Mucosa of descending colon (tissue), 3 donors: ENCODE data around the gene TFDP2. TPM values are rescaled to one million over a fixed set of nuclear protein-coding genes. Genes with fewer than 3 reads are reported as not detected.
"Not testable (repeated sequence)": the region's sequence is repeated elsewhere in the genome, so short reads cannot be mapped to it uniquely, and the experiment has no call there.

Experiments used
- ATAC-seq: fragments of 200-7000 bp; cut with Tn5 transposase; one replicate; pipeline ENCODE4 v1.9.1; 2020; ENCODE audit warnings: mild to moderate bottlenecking, moderate library complexity
- DNase-seq, 3 donors: peaks; one replicate each; pipeline ENCODE4 v3.0.0-alpha.2; 2020
- H3K36me3 ChIP-seq: fragments of 200-600 bp; one replicate; pipeline ENCODE4 v1.8.0; 2021; ENCODE audit warnings: low read depth, mild to moderate bottlenecking
- H3K4me1 ChIP-seq: fragments of 200-600 bp; one replicate; pipeline ENCODE4 v1.8.0; 2021; ENCODE audit warnings: low read depth, mild to moderate bottlenecking
- H3K4me3 ChIP-seq: fragments of 200-600 bp; one replicate; pipeline ENCODE4 v1.8.0; 2021; ENCODE audit warnings: mild to moderate bottlenecking
- H3K9me3 ChIP-seq: fragments of 200-600 bp; one replicate; pipeline ENCODE4 v1.8.0; 2021; ENCODE audit warnings: mild to moderate bottlenecking
- CTCF ChIP-seq: fragments of 200-600 bp; IDR thresholded peaks from one replicate; pipeline ENCODE4 v1.8.0; 2022; ENCODE audit warnings: antibody characterized with exemption, mild to moderate bottlenecking
- intact Hi-C, 2 donors: fragments of 100-400 bp; cut with DNase I in 1 of 2; cut with micrococcal nuclease in 1 of 2; formaldehyde crosslinking; loops; one replicate each; pipeline versions ENCODE4 v1.11.0 to v1.11.1; 2022; cut with DNase I, micrococcal nuclease
- total RNA-seq, 3 donors: library from RNA; stranded (reverse); fragmentation: NEBNext Ultra II Directional in 2 of 3; extraction: Animal tissue kit (Norgen Biotek cat#: 25700) in 2 of 3; gene quantifications; one replicate each; pipeline versions ENCODE4 v1.2.1 to v1.2.4, GENCODE V29; 2021 to 2023
- donor health status: DM: no; HTN: no; CAD: no; lungs with moderate emphysema.
- donor health status: DM: no; HTN: no; CAD: no.
- donor health status: DM: no; HTN: yes; CAD: no.

Gene TFDP2
- total RNA-seq, 3 donors from 2014 or later: 45.1 to 61.4 (median 54.8) TPM

- intact Hi-C loops: no loop called here
- DNase-seq: no peak
- TF ChIP-seq CTCF: no peak
- peaks cover 17% of the 10 kb centered on the region for H3K4me1 ChIP-seq
- ATAC-seq: peak; percentile 95
- H3K36me3 ChIP-seq: no peaks in the 10 kb centered on the region
- H3K9me3 ChIP-seq: no peaks in the 10 kb centered on the region
- no peak overlapping the region for H3K4me3 ChIP-seq
These were observed 72.0 kb downstream of the TFDP2 start for GRCh38 chr3:142077155-142077858.

GRCh38 chr3:142075656-142076055 lies 73.7 kb downstream of the TFDP2 start:
- H3K4me1 ChIP-seq: peaks cover 25% of the 10 kb centered on the region
- H3K4me3 ChIP-seq, H3K36me3 ChIP-seq, ATAC-seq, H3K9me3 ChIP-seq, DNase-seq, intact Hi-C loops: not testable (repeated sequence)

GRCh38 chr3:142072816-142073215 lies 76.5 kb downstream of the TFDP2 start:
- DNase-seq: peak in 1 of 3 donors; percentile 30
- Histone ChIP-seq H3K4me1 (peaks cover 25% of the 10 kb centered on the region), H3K36me3 (no peaks in the 10 kb centered on the region), H3K9me3 (no peaks in the 10 kb centered on the region), H3K4me3 (no peak overlapping the region)
- peak; percentile 32 for ATAC-seq
- no peak for TF ChIP-seq CTCF
- intact Hi-C loops: no loop called here

- no peak for DNase-seq
- intact Hi-C loops: no loop called here
- no peak for ATAC-seq
- no peak for TF ChIP-seq CTCF
- H3K36me3 ChIP-seq: no peaks in the 10 kb centered on the region
- H3K4me1 ChIP-seq: no peaks in the 10 kb centered on the region
- no peak overlapping the region for H3K4me3 ChIP-seq
- no peaks in the 10 kb centered on the region for H3K9me3 ChIP-seq
These were observed 83.4 kb downstream of the TFDP2 start for GRCh38 chr3:142065932-142066331.

GRCh38 chr3:142065344-142065743 lies 84.0 kb downstream of the TFDP2 start:
- TF ChIP-seq CTCF: no peak
- DNase-seq: no peak
- no peak for ATAC-seq
- no peaks in the 10 kb centered on the region for H3K4me1 ChIP-seq
- intact Hi-C loops: no loop called here
- no peaks in the 10 kb centered on the region for H3K9me3 ChIP-seq
- no peak overlapping the region for H3K4me3 ChIP-seq
- H3K36me3 ChIP-seq: no peaks in the 10 kb centered on the region

- Histone ChIP-seq H3K9me3 (no peaks in the 10 kb centered on the region), H3K4me3 (no peak overlapping the region), H3K36me3 (no peaks in the 10 kb centered on the region), H3K4me1 (no peaks in the 10 kb centered on the region)
- no peak for TF ChIP-seq CTCF
- no peak for ATAC-seq
- DNase-seq: no peak
- intact Hi-C loops: no loop called here
These were observed 84.9 kb downstream of the TFDP2 start for GRCh38 chr3:142064454-142064853.
